ENCODE results near the gene NUP62.
"Not testable (repeated sequence)": the region's sequence is repeated elsewhere in the genome, so short reads cannot be mapped to it uniquely, and the experiment has no call there.

Gene NUP62, protein sequence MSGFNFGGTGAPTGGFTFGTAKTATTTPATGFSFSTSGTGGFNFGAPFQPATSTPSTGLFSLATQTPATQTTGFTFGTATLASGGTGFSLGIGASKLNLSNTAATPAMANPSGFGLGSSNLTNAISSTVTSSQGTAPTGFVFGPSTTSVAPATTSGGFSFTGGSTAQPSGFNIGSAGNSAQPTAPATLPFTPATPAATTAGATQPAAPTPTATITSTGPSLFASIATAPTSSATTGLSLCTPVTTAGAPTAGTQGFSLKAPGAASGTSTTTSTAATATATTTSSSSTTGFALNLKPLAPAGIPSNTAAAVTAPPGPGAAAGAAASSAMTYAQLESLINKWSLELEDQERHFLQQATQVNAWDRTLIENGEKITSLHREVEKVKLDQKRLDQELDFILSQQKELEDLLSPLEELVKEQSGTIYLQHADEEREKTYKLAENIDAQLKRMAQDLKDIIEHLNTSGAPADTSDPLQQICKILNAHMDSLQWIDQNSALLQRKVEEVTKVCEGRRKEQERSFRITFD
- 43.7 reads per million, percentile 65 among the genes with 10 or more reads in this experiment for total RNA-seq

DNA sequence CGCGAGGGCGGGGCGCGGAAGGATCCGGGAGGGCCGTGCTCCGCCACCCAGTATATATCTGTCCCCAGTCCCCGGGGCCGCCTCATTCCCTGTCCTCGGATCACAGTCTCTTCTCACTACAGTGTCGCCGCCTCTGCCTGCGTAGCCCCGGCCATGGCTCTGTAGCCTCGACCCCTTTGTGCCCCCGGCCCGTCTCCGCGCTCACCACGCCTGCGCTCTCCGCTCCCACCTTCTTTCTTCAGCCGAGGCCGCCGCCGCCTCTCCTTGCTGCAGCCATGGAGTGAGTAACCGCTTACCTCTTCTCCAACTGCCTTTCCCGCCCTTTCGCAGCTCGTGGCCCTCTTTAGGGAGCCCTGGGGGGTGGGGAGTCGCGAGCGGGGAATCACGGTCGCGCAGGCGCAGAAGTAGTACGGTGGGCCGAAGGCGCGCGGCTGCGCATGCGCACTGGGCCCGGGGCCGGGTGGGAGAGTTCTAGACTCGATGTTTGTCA lies at the start of gene NUP62, which contains the start of gene ATF5:
Gene NUP62, minus strand, starts transcription at position 384 of the 490 bp plus-strand sequence. CDS start 19,697 bp downstream, outside the sequence.
Gene ATF5, plus strand, starts transcription at position 85 of the 490 bp plus-strand sequence. CDS start 1,646 bp downstream, outside the sequence.
- DNase-seq: peak; percentile 87

DNA sequence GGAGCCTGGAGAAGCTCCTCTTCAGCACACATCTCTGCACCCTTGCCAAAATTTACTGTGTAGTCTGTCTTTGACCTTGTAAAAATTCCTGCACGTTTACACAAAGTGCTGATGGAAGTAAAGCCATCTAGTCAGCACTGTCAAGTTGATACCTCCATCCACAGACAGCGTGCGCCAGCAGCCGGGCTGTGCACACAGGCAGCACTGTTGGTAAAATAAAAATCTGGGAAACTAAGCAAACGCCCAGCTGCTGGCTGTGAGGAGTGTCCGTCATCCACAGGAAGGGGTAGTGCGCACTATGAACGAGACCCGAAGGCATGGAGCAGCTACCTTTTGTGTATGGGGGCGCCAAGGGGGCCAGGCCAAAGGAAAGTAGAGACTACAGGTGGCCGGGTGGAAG lies 49.0 kb upstream of the NUP62 start:
- no peak for DNase-seq

DNA sequence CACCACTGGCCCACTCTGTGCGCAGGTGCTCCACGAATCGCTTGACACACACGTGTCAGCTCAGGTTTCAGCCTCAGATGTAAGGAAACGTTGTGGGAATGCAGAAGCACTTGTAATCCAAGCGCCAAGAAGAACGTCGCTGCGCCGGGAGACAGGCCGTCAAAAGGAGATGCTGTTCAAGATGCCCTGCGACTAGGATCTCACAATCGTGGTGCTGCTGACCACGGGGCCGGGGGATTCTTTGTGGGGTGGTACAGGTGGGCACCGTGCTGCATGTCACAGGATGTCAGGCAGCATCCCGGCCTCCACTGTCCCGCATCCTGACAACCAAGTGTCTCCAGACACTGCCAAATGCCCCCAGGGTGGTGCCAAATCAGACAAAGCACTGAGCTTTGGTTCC lies 48.6 kb upstream of the NUP62 start:
- DNase-seq: no peak

DNA sequence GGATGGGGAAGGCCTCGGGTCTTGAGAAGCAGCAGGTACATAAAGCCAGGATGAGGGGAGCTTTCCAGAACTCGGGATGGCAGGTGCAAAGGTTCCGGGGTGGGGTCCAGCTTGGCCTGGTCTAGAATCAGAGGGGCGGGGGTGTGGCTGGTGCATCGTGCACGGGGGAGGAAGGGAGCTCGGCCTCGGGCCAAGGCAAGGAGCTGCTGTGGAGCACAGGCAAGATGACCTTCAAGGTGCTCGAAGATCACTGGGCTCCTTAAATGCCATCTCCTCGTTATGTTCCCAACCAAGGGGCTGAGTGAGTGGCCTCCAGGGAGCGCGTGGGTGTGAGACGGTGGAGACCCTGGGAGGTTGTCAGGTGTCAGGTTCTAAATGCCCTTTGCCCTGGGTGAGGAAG lies 47.8 kb upstream of the NUP62 start:
- no peak for DNase-seq

DNA sequence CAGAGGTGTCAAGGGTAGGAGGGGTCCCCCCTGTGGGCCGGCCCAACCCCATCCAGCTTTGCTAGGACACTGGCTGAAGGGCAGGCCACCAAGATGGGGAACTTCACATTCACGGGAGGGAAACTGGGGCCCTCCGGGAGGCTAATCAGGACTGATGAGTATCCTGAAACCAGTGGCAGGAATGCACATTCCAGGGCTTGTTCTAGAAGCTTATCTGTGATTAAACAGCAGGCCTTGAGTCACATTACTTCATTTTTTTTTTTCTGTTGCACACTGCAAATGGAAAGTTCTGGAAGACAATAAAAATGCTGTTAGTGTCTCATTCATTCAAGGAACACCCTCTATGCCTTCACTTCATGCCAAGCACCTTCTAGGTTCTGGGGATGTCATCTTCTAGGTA lies 47.2 kb upstream of the NUP62 start:
- DNase-seq: no peak

DNA sequence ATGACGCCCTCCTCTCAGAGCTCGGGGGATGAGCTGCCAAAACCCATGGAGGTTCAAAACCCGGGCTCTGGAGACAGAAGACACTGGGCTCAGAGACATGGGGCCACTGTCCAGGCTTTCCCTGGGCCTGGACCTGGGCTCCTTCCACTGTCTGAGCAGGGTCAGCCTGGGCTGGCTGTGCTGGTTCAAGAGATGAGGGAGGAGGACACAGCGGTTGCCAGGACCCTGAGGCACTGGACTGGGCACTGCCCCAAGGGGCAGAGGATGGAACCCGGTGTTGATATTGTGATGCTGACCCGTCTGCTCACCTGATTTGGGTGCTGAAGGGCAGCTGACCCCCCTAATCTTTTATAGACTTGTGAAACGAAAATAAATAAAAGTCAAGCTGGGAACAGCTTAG lies 45.7 kb upstream of the NUP62 start:
- no peak for DNase-seq

DNA sequence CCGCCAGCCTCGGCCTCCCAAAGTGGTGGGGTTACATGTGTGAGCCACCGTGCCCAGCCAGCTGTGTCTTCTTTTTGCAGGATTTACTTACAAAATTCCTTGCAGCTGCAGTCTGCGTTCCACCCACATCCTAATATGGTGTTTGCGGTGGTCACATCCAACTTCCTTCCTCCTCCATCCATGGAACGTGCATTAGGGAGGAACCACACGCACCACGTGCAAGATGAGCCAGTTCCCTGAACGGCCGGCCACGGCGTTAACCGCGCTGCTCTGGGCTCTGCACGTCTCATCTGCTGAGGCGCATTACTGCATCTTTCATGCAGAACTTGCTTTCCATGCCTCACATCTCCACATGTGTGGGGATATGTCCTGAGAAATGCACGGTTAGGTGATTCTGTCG lies 44.7 kb upstream of the NUP62 start:
- DNase-seq: no peak

DNA sequence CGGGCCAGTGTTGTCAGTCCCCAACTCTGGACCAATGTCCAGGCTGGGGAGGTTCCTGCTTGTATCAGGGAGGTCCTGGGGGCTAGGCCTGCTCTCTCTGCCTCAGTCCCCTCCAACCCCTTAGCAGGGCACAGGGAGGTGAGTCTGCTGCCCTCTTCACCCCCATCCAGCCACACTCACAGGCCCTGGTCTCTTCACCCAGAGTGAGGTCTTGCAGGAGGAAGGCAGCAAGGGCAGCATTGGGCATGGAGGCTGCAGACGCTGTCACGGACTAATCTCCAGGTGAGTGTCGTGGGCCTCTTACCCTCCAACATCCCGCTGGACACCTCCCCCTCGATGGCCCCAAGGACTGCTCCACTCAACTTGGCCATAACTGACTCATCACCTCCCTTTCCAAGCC lies 43.5 kb upstream of the NUP62 start:
- DNase-seq: no peak

DNA sequence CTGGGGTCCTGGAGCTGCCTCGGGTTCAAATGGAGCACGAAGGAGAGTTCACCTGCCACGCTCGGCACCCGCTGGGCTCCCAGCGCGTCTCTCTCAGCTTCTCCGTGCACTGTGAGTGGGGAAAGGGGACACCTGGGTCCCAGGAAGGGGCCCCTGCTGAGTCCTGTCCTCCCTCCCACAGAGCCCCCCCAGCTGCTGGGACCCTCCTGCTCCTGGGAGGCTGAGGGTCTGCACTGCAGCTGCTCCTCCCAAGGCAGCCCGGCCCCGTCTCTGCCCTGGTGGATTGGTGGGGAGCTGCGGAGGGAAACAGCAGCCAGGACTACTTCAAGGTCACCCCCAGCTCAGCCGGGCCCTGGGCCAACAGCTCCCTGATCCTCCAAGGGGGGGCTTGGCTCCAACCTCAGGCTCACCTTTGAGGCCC lies 42.7 kb upstream of the NUP62 start:
- DNase-seq: no peak

DNA sequence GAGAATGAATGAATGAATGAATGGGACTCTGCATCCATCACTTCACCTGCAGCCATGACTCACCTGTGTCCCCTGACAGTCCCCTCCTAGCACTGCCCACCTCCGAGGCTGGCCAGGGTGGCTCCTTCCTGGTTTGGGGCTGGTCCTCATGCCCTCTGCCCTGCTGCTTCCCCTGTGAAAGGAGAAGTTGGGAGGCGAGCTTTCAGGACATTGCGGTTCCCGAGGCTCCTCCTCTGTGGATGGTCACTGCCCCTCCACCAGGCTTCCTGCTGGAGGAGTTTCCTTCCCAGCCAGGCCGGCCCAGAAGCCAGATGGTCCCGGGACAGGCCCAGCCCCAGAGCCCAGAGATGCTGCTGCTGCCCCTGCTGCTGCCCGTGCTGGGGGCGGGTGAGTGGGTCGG lies 40.1 kb upstream of the NUP62 start:
- not testable (repeated sequence) for DNase-seq

DNA sequence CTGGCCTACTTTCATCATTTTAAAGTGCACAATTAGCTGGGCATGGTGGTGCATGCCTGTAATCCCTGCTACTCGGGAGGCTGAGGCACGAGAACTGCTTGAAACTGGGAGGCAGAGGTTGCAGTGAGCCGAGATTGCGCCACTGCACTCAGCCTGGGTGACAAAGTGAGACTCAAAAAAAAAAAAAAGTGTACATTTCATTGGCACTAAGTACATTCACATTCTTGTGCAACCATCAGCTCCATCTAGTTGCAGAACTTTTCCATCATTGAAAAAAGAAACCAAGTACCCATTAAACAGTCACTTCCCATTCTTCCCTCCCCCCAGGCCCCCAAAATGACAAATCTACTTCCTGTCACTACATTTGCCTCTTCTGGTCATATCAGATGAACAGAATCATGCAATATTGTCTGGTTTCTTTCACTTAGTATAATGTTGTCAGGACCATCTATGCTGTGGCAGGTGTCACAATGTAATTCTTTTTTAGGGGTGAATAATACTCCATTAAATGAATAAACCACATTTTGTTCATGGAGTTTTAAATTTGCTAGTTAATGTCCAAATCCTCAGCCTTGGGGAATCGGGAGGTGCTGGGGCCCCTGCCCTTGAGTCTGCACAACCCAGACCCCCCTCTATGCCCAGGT lies 39.1 kb upstream of the NUP62 start:
- no peak for DNase-seq

DNA sequence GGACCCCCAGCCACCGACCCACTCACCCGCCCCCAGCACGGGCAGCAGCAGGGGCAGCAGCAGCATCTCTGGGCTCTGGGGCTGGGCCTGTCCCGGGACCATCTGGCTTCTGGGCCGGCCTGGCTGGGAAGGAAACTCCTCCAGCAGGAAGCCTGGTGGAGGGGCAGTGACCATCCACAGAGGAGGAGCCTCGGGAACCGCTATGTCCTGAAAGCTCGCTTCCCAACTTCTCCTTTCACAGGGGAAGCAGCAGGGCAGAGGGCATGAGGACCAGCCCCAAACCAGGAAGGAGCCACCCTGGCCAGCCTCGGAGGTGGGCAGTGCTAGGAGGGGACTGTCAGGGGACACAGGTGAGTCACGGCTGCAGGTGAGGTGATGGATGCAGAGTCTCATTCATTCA lies 31.7 kb upstream of the NUP62 start, which contains the start of gene SIGLEC11:
Gene SIGLEC11, minus strand, starts transcription at position 193 of the 400 bp plus-strand sequence. Its CDS starts 91 bp downstream, at position 102.
- not testable (repeated sequence) for DNase-seq

DNA sequence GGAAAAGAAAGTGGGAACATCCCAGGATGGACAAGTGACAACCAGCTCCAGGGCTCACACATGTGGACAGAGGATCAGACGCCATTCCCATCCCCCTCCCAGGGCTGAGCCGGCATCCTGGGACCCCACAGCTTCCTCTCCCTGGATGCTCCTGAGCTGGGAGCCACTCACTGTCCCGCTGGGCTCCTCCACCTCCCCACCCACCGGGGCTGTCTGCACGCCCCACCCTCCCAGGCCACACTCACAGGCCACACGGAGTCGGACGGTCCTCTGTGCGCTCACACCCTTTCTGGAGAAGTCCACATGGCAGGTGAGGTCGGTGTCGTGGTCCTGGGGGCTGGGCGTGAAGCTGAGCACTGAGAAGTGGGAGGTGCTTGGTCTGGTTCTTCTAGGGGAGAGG lies 30.6 kb upstream of the NUP62 start:
- DNase-seq: not testable (repeated sequence)

DNA sequence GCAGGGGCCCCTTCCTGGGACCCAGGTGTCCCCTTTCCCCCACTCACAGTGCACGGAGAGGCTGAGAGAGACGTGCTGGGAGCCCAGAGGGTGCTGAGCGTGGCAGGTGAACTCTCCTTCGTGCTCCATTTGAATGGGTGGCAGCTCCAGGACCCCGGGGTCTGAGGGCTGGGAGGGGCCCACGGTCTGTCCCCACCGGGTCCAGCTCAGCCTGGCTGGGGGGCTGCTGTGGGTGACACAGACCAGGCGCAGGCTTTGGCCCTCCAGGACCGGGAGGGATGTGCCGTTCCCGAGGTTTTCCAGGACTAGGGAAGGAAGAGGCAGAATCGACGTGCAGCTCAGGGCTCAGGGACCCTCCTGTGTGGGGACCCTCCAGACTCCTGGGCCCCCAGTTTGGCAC lies 29.3 kb upstream of the NUP62 start:
- not testable (repeated sequence) for DNase-seq

DNA sequence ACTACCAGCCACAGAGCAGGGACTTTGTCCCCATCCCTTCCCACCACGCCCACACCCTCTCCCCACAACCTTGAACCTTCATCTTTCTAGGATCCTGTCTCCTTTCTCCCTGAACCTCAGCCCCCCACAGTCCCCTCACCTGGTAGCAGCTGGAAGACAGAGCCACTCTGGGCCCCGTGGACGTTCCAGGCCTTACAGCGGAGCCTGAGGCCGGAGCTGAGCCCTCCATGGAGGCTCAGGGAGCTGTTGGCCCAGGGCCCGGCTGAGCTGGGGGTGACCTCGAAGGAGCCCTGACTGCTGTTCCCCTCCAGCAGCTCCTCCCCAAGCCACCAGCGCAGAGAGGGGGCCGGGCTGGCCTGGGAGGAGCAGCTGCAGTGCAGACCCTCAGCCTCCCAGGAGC lies 28.8 kb upstream of the NUP62 start:
- not testable (repeated sequence) for DNase-seq

DNA sequence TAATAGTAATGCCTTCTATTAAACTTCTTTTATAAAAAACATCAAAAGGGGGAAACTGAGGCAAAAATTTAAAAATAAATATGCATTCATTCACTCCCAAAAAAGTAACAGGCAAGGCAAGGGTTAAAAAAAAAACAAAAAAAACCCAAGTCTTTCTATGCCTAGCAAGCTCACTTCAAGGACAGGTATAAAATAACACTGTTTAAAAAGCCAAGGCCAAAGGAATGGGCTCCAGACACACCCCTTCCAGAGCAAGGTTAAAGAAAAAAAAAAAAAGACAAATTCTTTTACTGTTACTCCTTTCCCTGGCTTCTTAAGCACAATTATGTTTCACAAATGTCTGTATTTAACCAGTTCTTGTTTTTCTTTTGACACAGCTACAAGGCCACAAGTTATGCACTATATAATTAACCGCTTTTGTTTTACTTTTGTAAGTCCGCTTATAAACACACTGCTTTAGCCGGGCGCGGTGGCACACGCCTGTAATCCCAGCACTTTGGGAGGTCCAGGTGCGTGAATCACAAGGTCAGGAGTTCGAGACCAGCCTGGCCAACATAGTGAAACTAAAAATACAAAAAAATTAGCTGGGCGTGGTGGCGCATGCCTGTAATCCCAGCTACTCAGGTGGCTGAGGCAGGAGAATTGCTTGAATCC lies 28.1 kb upstream of the NUP62 start:
- DNase-seq: no peak

DNA sequence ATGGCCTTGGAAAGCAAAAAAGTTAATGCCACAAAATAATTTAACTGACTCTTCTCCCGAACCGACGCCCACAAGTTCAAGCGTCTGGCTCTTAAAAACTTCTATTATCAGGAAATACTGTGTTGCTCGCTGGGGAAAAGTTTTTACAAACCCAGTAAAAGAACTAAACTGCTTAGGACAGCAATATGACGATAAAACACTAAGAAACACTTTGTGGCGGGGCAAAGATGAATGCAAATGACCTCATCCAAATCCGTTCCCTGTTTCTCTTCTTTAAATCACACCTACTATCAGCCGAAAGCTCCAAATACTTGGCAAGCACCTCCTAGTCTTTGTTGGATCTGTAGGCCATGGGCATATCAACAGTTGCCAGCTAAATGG lies 26.8 kb upstream of the NUP62 start:
- DNase-seq: no peak

DNA sequence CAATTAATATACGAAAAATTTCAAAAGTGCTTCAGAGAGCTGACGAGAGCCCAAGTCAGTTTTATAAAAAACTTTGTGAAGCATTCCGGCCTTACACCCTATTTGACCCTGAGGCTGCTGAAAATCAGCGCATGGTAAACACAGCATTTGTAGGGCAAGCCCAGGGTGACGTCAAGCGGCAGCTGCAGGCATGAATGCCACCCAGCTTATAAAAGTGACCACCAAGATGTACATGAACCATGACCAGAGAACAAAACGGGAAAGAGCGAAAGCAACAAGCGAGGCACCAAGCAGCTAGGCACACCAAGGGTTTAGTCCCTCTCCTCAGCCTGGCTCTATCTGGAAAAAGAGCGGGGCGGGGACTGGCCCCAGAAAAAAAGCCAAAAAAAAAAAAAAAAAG lies 25.6 kb upstream of the NUP62 start:
- DNase-seq: no peak

DNA sequence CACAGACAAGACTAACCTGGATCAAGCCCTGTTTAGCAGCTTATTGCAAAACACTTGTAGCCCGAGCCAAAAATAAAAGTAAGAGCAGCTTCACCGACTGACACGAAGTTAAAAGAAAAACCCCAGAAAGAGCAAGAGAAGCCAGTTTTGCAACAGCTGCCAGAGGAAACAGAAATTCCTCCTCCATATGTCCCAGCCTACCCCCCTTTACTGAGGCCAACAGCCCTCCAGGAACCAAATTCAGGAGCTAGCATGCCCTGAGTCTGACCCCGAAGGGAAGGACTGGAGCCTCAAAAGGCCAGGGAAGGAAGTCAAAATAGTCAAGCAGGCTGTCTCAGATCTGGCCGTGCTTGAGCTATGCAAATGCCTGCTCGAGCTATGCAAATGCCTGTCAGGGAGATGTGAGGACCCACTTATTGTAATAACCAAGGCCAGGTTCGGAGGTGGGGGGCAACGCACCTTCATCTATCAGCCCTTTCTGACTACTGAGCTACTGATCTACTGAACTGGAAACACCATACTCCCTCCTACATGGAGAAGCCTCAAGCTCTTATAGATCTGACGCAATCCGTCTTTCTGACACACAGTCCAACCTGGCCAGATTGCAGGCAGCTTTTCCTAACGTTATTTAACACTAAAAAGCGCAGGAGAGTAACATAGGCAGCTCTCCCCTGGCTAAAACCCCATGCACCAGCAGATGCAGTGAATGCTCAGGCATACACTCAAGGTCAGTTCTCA lies 25.0 kb upstream of the NUP62 start:
- DNase-seq: no peak

DNA sequence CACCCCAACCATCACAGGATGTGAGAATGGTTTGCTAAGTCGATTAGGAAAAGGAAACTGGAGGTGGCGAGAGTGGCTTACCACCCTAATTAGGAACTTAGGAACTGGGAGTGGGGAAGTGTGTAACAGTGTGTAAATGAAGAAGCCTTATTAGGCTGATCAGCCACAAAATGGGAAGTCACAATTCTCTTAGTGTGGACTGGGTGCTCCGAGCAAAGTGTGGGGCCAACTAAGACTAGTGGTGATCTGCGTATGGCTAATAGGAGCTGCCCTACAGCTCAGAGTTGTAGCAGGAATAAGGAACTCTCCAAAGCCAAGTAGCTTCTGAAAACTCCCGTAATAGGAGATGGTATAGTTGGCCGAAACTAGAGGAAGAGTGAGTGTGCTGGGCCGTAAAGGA lies 24.1 kb upstream of the NUP62 start:
- no peak for DNase-seq

DNA sequence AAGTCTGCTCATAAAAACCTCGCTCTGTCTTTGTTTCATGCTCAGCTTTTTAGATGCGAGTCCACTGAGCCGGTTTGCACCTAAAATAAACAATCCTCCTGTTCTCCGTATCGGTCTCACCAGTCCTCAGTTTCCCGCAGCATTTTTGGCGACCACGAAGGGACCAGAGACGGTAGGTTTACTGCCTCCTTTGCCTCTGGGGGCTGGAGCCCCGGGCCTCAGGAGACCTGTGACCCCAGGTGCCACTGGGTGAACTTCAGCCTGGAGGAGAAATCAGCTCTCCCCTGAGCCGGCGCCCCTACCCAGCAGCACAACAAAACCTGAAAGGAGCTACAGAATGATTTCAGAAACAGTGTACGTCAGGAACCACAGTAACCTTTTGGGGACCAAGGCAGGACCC lies 23.6 kb upstream of the NUP62 start:
- no peak for DNase-seq

DNA sequence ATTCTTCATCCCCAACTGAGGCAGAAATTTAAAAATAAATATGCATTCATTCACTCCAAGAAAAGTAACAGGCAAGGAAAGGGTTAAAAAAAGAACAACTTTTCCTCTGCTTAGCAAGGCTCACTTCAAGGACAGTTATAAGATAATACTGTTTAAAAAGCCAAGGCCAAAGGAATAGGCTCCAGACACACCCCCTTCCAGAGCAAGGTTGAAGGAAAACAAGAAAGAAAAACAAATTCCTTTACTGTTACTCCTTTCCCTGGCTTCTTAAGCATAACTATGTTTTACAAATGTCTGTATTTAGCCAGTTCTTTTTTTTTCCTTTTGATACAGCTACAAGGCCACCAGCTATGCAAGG lies 23.2 kb upstream of the NUP62 start:
- DNase-seq: no peak

Data from effector CD4-positive, alpha-beta T cell (primary cell).